ENCODE data around the gene FOXK2.

DNA sequence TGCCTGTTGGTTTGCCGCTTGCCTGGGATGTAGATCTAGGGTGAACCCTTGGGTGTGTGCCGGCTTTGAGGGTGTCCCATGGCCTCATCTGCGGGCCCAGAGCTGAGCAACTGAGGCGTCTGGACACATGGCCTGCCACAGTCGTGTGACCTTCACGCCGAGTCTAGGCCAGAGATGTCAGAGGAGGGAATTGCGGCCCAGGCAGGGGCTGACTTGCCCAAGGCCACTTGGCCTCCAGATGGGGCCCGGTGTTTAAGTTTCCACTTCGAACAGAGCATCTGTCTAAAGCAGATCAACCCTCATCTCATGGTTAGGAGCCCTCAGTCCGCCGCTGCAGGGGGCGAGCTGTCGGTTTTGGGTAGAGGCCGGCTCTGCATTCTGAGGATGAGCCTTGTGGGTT lies 28.0 kb upstream of the FOXK2 start:
- TF ChIP-seq ZNF274 (IDR thresholded peaks at IDR 0.05; ENCODE audit: low read depth, low read length) (no peak), YY1 (IDR thresholded peaks at IDR 0.05; ENCODE audit: insufficient read depth, insufficient read length) (no peak), SUZ12 (IDR thresholded peaks at IDR 0.05; ENCODE audit: extremely low read depth, insufficient read depth, insufficient read length) (no peak)
